NCI-H1694 treated with DMSO at 0.1 percent for 48 hours (cell line): ENCODE data around the gene KLK11.

Experiments used
- DNase-seq: peaks from one replicate; lab custom pipeline; 2025; lab: John Stamatoyannopoulos, UW

KLK11 gene

GRCh38 chr19:51026554-51026831, at the start of gene KLK11:
Gene KLK11 (minus strand): TSS chr19:51026616. CDS start chr19:51025631, 985 bp downstream.
- no peak for DNase-seq

- DNase-seq = no peak
Observed at GRCh38 chr19:51075998-51076397, 49.6 kb upstream of the KLK11 start.

- no peak for DNase-seq
Observed at GRCh38 chr19:51071095-51071405, 44.6 kb upstream of the KLK11 start.

GRCh38 chr19:51070334-51071094, 44.1 kb upstream of the KLK11 start:
- no peak for DNase-seq

- DNase-seq = no peak
Observed at GRCh38 chr19:51066393-51067186, 40.2 kb upstream of the KLK11 start.

GRCh38 chr19:51065221-51065960, 39.0 kb upstream of the KLK11 start:
- DNase-seq = no peak

GRCh38 chr19:51064534-51065220, 38.3 kb upstream of the KLK11 start, which contains the start of gene KLK13:
Gene KLK13 (minus strand): TSS chr19:51065092. CDS start chr19:51065067, 25 bp downstream.
- DNase-seq = no peak

- DNase-seq = no peak
Observed at GRCh38 chr19:51063664-51064063, 37.2 kb upstream of the KLK11 start.

GRCh38 chr19:51060973-51061372, 34.6 kb upstream of the KLK11 start:
- no peak for DNase-seq

GRCh38 chr19:51060336-51060735, 33.9 kb upstream of the KLK11 start:
- DNase-seq = no peak

GRCh38 chr19:51059715-51060114, 33.3 kb upstream of the KLK11 start:
- DNase-seq = no peak

- no peak for DNase-seq
Observed at GRCh38 chr19:51055866-51056265, 29.4 kb upstream of the KLK11 start.

GRCh38 chr19:51047031-51047335, 20.6 kb upstream of the KLK11 start:
- no peak for DNase-seq

- no peak for DNase-seq
Observed at GRCh38 chr19:51044327-51044726, 17.9 kb upstream of the KLK11 start.

GRCh38 chr19:51043497-51043896, 17.1 kb upstream of the KLK11 start:
- DNase-seq = no peak

GRCh38 chr19:51040151-51040550, 13.7 kb upstream of the KLK11 start:
- no peak for DNase-seq

GRCh38 chr19:51036519-51036918, 10.1 kb upstream of the KLK11 start:
- DNase-seq = no peak

GRCh38 chr19:51034704-51035103, 8.3 kb upstream of the KLK11 start, which contains the start of gene KLK12:
Gene KLK12 (minus strand): TSS chr19:51035002. CDS start chr19:51034621, 381 bp downstream.
- DNase-seq = no peak

- no peak for DNase-seq
Observed at GRCh38 chr19:51031880-51032225, 5.4 kb upstream of the KLK11 start.

- DNase-seq = no peak
Observed at GRCh38 chr19:51031220-51031879, 4.9 kb upstream of the KLK11 start.

GRCh38 chr19:51030631-51031030, 4.2 kb upstream of the KLK11 start:
- no peak for DNase-seq

- no peak for DNase-seq
Observed at GRCh38 chr19:51029718-51030117, 3.3 kb upstream of the KLK11 start.
